HG02885 (cell line): ENCODE data around the gene PCA3.

Experiments used
- ATAC-seq: cut with Tn5 transposase; IDR thresholded peaks from one replicate; pipeline ENCODE4 v1.9.1; 2021; ENCODE audit warnings: mild to moderate bottlenecking; ENCODE audit not compliant: unreplicated experiment, poor library complexity

The PCA3 gene

DNA sequence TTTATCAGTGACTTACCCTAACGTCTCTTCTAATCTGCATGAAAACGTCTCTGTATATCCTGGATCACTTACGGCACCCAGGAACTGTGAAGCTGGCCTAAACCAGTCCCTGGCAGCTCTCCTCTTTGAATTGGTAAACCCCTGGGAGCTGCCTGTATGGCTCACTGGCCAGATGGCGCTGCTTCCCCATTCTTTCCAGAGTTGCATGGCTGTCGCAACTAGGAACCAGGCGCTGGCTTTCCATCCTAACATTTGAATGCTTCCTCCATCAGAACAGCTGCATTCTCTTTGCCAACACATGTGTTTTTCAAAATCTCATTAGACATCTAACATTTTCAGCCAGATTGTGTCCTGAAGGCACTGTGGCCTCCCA is 8.0 kb upstream of the PCA3 start:
- ATAC-seq = peak; percentile 23

DNA sequence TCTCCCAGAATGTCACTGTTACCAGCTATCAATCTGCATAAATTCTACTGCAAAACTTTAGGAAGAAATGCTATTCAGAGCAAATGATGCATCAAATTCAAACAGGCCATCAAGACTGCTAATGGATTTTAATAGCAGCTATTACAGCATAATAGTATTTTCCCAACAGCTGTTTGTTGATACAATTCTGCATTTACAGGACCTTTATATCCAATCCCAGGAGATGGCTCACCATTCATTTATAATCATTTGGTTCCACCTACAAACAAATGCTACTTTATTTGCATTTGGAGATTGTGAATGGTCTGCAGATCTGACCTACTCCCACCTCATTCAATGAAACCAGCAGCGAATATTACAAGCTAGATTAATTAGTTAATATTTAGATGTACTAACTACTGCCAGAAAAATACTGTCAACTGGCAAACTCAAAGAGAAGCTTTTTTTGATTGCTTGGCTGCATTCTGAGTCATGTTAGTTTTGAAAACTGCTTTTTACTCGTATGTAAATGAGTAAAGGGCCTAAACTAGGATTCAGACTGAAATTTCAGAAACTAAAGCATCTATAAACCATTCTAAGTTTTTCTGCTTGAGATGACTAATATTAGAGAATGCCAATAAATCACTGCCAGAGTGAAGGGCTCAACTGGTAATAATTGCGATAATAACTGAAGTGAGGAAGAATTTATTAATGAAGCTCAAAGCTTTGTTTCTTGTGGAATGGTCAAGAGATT is 7.1 kb upstream of the PCA3 start:
- ATAC-seq = peak; percentile 40

DNA sequence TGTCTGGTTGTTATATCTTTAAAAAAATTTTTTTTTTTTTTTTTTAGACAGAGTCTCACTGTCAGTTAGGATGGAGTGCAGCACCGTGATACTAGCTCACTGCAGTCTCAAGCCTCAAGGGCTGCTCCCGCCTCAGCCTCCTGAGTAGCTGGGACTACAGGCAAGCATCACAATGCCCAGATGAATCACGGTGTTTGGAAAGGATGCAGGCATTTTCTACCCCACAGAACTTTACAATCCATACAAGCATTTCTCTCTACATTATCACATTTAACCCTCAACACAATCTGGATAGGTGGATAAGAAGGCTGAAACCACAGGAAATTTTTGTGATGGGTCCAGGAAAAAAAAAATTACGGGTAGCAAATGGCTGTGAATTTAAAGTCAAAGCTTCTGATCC is 5.8 kb upstream of the PCA3 start:
- no peak for ATAC-seq

DNA sequence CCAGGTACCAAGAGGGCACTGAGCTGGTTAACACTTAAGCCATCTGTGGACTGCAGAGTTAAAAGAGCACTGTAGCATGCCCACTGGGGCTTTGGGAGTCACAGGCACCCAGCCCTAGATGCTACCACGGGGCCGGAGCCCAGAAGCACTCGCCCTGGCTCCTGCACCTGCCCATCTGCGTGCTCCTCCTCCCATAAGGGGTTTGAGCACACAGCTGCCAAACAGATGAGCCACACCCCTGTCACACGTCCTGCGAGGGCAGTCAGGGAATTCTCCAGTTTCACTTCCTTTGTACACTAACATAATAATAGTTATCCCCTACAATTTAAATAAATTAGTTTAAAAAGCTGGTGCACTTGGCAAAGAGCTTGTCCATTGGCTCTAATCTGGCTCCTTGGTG is 4.5 kb upstream of the PCA3 start:
- ATAC-seq = no peak

DNA sequence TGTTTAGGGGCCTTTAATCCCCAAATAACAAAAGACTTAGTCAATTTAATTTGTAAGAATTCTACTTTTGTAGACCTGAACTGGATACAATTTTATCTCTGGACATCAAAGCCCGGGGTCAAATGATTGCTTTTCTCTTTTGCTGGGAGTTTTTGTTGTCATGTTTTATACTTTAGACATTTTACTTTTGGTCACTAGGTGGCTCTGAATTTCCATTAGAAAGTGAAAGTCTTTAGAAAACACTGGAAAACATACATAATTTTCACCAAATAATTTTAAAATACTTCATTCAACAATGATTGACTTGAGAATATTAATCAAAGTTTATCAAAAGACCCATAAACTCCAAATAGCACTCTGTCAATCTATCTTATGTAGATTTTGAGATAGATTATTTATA is 2.8 kb upstream of the PCA3 start:
- no peak for ATAC-seq

DNA sequence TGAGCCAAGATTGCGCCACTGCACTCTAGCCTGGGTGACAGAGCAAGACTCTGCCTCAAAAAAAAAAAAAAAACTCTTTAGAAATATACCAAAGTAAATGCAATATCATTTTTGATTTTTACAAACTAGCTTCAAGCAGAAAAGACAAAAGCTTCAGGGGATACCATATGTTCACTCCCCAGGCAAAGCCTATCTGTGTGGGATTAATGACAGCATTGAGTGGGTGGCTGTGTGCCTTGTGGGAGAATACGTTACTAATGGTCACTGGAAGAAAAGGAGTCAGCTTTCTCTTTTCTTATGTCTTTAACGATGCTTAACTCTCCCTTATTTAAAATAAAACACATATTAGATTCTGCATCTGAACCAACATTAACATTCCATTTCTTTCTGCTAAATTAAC is 1.9 kb downstream of the PCA3 start:
- ATAC-seq = no peak

DNA sequence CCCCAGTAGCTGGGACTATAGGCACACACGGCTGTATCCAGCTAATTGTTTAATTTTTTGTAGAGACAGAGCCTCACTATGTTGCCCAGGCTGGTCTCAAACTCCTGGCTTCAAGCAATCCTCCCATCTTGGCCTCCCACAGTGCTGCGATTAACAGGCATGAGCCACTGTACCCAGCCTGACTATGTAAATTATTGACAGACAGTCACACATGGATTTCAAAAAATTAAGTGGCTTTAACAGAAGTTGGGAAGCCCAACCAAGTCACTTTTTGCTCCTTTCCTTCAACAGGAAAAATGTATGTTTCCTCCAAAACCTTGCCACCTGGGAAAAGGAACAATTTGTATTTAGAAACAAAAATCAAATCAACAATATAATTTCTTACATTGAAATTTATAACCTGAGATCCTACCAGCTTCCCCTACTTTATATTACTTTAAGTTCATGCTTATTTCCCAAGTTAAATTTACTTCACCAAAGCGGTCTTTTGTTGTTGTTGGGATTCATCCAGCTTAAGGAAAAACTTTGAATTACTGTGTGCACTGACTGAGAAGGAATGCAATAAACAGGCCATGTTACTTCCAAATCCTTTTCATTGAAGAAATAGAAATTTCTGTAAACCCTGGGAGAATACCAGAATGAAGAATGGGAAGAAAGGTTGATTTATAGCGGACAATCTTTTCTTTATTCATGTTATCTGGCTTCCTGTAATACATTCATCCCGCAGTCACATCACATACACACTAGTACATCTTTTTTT is 8.6 kb downstream of the PCA3 start:
- ATAC-seq = no peak

DNA sequence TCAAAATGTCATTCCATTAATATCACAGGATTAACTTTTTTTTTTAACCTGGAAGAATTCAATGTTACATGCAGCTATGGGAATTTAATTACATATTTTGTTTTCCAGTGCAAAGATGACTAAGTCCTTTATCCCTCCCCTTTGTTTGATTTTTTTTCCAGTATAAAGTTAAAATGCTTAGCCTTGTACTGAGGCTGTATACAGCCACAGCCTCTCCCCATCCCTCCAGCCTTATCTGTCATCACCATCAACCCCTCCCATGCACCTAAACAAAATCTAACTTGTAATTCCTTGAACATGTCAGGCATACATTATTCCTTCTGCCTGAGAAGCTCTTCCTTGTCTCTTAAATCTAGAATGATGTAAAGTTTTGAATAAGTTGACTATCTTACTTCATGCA is 20.6 kb downstream of the PCA3 start:
- ATAC-seq = no peak

DNA sequence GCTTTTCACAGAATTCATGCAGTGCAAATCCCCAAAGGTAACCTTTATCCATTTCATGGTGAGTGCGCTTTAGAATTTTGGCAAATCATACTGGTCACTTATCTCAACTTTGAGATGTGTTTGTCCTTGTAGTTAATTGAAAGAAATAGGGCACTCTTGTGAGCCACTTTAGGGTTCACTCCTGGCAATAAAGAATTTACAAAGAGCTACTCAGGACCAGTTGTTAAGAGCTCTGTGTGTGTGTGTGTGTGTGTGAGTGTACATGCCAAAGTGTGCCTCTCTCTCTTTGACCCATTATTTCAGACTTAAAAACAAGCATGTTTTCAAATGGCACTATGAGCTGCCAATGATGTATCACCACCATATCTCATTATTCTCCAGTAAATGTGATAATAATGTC is 21.3 kb downstream of the PCA3 start:
- ATAC-seq = no peak

DNA sequence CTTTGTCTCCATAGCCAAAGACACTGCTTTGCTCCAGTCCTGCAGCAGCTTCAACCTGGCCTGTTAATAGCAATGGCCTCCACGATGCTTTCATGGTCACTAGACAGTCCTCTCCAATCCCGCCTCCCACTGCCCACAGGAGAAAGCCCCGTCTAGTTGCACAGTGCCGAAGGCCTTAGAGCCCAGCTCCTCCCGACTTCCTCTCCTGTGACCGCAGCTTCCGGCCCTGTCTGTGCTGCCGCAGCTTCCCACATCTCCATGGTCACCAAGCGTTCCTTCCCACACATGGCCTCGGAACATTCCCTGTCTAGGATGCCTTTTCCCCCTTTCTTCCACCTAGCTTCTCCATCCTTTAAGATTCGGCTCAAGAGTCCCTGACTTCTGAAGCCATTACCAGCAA is 23.4 kb downstream of the PCA3 start:
- ATAC-seq = no peak

DNA sequence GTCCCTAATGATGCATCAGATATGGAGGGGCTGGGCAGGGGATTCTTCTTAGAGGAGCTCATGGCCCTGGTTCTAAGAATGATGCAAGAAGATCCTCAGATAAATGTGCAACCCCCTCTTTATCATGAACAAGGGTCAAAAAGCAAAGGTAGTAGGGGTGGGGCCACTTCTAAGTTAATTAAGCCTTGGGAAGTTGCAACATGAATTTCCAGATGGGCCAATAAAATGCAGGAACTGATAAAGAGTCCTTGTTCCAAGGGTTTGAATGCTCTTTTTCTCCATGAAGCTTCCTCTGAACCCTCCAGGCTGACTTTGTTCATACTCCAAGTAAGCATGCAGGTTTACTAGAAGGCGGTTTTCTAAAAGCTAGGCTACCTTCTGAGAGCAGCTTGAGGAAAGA is 25.6 kb downstream of the PCA3 start:
- ATAC-seq = no peak

DNA sequence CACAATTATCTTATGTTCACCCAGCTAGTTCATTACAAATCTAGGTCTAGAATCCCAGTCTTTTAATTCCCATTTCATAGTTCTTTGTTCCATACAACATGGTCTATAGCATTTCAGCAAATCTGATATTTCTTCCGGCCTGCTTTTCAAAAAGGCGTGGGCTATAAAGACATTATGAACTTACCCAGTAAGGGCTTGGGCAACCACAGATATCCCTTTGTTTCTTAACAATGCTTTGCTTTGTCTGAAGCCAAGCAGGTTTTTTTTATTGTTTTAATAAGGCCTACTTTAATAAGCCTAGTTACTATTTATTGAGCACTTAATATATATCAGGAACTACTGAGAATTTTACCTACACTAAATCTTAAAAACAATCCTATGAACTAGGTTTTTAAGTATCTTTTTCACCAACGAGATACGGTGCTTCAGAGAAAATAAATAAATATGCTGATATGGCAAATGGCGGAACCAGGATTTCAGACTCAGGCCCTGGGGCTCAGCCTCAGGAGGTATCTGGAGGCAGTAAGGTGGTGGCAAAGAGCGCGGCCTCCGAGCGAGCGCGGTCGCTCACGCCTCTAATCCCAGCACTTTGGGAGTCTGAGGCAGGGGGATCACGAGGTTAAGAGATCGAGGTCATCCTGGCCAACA is 29.7 kb downstream of the PCA3 start:
- ATAC-seq = no peak

DNA sequence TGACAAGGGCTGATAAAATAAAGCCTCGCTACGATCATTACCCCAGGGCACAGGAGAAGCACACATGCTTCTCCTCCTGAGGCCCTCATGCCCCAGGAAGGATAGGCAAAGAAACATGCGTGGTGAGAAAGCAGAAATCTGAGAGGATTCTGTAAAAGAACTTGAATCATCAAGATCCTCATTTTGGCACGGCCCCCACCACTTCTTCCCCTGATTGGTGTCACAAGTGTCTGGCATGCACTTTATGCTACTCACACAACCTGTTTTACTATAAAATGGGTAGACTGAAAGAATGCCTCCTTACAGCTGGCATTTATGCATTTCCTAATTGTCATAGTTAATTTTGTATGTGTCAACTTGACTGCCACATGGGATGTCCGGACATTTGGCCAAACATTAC is 32.1 kb downstream of the PCA3 start:
- ATAC-seq = no peak

DNA sequence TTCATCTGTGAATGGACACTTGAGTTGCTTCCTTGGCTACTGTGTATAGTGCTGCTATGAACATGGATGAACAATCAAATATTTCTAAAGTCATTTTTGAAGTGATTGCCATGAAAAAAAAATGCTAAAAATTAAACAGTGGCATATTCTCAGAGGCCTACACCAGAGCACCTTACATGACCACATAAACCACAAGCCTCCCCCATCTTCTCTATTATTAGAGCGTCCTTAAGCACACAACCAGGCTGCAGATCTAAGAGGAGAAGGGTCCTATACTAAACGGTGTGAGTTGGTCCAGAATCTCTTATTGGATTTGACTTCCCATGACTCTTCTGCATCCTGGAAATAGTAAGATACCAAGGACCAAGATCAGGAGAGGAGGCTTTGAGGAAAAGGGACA is 34.3 kb downstream of the PCA3 start:
- ATAC-seq = peak; percentile 40

DNA sequence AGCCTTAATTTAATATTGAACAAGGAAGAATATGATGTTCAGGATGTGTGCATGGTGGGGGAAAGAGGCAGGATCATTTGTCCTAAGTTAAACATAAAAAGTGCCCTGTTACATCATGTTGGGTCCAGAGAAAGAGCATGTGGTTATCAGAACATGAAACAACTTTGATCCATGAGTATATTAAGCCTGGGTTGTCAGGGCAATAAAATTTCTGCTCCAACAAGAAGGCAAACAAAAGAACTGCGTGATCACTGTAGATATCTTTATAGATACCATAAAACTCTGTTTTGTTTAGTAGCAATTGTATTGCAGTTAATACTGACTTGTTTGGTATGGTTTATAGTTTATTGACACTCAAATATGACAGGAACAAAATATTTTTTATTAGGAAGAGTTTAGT is 35.2 kb downstream of the PCA3 start:
- ATAC-seq = no peak

DNA sequence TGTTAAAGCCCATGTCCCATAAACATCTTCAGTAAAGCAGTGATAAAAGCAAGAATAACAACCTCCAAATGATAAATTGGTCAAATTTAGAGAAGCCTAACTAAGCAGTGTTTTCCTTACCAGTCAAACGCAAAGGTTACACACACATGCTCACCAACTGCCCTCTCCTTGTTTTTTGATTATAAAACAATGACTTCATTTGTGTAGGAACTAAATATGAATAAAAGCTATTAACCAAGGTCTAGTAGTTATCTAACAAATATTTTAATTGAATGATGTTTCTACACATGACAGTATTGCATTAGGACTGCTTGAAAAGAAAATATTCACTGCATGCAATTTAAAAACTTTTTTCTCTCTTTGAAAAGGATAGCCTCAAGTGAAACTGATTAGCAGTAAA is 36.7 kb downstream of the PCA3 start:
- no peak for ATAC-seq

DNA sequence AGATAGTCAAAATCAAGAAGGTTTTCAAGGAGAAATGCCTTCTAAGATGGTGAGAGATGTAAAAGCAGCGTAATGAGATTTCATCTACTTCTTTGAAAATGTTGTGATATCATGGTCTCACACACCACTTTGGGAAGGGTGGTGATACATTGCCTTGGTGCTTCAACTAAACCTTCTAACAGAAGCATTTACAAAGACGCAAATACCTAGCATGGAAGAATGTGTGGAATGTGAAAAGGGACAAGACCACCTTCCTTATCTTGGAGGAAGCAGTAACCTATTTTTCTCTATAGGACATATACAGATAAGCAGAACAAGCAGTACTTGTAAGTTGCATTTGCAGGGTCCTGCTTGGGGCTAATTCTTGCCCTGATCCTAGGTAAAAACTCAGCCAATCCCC is 38.8 kb downstream of the PCA3 start:
- ATAC-seq = no peak

DNA sequence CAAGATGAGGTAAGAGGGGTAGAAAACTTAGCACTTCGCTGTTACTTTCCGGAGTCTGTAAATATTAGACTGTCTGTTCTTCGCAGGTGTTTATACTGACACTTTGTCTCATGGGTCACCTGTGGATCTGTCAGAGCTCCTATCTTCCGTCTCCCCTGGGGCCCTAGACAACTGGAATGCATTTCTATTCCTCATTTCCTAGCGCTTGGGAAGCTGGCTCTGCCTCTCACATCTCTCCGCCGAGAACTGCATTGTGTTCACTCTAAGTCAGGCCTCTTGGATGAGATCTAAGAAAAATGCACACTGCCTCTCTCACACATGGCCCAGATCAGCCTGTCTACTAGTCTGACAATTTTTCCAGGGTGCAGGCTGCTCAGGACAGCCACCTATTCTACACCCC is 39.5 kb downstream of the PCA3 start:
- ATAC-seq = no peak

DNA sequence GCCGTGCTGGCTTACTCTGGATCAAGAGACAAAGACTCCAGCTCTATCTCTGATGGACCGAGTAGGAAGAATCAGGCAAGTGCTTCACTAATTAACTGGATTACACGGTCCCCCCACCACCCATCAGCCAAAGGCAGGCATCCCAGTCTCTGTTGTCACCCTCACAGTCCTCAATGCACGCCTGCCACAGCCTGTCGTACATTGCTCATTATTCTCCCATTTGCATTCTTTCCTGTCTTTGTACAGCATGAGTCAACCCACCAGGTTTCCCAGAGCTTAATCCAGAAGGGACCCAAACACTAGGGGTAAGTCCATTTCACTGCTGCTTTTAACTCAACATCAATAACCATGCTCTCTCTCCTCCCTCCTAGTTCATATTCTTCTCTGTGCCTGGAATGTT is 44.4 kb downstream of the PCA3 start:
- ATAC-seq = no peak

DNA sequence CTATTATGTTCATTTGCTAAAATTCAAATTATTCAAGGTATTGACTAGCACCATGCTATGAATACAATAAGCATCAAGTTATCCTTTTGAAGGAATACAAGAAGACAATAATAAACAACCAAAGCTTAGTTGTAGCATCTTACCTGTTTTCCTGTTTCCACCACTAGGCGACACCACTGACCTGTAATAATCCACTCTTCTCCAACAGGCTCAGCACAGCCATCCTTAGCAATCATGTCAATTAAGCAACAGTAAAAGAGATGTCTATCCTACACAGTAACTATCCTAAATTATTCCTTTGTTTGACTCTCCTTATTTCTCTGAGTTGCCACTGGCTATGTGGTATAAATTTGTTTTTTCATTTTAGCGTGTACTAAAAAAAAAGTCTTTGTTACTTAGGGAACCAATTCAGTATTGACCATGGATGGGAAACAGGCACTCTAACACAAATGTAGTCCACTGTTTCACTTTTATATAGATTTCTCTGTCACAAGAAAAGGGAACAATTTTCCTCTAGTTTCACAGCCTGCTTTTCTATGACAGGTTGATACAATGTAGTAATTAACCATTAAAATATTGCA is 46.2 kb downstream of the PCA3 start:
- ATAC-seq = peak; percentile 86

DNA sequence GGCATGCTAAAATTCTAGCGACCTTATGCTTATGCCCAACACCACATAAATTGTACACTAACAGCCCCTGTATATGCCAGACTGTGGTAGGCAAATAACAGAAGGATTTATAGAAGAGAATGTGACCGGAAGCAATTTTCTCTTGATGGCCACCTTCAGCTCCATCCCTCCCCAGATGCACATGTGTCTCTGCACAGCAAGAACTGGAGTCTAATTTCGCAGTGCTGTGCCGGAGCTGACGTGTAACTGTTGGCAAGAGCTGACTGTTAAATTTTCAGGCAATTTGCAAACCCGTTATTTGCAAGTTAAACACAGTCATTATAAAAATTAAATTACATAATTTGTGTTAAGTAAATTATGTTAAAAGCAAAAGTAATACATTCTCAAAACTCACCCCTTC is 48.4 kb downstream of the PCA3 start:
- ATAC-seq = no peak
